Measurements from ENCODE around the gene SLC39A3.
A peak's percentile ranks its signal among the peaks of the same experiment; 100 is the strongest.

The SLC39A3 gene, protein sequence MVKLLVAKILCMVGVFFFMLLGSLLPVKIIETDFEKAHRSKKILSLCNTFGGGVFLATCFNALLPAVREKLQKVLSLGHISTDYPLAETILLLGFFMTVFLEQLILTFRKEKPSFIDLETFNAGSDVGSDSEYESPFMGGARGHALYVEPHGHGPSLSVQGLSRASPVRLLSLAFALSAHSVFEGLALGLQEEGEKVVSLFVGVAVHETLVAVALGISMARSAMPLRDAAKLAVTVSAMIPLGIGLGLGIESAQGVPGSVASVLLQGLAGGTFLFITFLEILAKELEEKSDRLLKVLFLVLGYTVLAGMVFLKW

DNA sequence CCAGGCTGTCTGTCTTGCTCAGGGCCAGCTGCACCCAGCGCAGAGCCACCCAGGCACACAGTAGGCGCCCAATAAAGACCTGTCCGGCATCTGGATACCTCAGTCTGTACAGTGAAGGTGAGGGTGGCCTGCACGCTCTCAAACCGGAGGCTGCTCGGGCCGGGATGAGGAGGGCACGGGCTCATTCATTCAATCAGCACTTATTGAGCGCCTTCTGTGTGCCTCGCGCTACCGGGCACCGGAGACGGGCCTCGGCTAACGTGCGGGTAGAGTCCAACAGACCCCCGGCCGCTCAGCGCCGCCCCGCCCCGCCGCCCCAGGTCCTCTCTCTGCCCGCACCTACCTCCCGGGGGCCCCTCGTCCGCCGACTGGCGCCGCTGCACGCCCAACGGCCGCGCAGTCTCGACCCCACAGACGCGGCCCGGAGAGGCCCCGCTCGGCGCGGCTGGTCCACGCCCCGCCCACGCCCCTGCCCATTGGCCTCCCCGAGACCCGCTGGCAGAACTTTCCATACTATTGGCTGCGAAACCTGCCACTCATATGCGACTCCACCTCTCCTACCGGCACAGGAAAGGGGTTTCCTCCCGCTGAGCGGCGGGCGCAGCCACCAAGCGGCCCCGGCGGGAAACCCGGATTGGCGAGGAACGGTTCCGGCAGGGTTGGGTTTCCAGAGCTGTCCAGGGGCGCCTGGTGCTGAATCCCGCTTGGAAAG, at the start of gene SLC39A3:
TSS of gene SLC39A3 (minus strand) at position 416 of the 712 bp plus-strand sequence. CDS start 2,760 bp downstream, outside the sequence.
- no peak for TF ChIP-seq ZNF274 (IDR thresholded peaks at IDR 0.05; ENCODE audit: low read depth, low read length)
- H3K4me3 ChIP-seq (ENCODE audit: low read length) = peak within 1 kb of the TSS; percentile 91

DNA sequence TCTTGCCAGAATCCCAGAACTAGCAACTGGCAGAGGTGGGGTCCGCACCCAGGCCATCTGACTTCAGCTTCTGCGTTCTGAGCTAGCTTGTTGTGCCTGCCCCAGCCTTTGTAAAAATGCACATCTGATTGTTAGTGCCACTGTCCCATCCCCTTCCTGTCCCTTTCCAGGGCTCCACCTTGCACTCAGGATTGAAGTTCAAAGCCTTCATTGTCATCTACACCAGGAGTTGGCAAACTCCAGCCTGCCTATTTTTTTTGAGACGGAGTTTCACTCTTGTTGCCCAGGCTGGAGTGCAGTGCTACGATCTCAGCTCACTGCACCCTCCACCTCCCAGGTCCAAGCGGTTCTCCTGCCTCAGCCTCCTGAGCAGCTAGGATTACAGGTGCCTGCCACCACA, 48.4 kb upstream of the SLC39A3 start:
- TF ChIP-seq ZNF274 (IDR thresholded peaks at IDR 0.05; ENCODE audit: low read depth, low read length) = no peak

DNA sequence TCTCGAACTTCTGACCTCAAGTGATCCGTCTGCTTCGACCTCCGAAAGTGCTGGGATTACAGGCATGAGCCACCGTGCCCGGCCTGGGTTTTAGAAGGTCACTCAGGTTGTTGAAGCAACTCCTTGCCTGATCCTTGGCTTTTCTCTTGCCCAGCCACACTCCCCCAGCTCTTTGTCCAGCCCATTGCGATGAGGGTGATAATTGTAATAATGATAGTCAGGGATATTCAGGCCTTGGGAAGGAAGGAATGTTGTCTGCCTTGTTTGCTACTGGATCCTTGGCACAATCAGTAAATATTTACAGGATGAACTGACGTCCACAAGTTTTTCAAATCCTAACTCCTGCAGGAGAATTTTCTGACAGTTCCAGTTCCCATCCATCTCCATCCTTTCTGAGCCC, 47.3 kb upstream of the SLC39A3 start:
- no peak overlapping the region for H3K4me3 ChIP-seq (ENCODE audit: low read length)
- TF ChIP-seq ZNF274 (IDR thresholded peaks at IDR 0.05; ENCODE audit: low read depth, low read length) = no peak

More for the DNA sequence above, 48.4 kb upstream of the SLC39A3 start:
- H3K4me3 ChIP-seq (ENCODE audit: low read length) = no peak overlapping the region

DNA sequence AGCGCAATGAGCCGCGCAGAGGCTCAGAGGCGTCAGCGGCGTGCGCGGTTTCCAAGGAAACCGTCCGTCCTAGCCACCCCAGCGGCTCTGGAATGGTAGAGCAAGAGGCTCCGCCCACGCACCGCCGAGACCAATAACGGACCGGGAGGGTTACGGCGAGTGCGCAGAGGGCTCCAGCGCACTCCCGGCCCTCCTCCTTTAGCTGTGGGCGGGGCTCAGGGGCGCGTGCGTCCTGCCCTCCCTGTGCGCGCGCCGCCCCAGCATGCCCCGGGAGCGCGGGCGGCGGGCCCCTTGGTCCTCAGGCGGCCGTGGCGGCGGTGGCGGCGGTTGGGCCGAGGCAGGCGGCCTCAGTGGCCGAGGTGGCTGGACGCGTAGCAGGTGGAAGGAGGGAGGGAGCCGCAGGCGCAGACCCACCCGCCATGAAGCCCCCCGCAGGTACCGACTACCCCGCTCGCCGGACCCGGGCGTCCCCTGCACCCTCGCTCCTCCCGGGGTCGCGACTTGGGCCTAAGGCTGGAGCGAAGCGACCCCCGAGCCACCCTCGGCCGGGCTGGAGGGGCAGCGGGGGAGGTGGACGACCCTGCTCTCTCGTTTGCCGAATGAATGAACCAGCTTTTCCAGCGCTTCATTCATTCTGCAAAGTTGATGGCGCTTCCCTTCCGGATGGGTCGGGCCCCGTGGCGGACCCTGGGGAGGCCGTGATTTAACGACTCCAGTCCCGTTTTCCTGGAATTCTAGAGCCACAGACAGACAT, 45.6 kb upstream of the SLC39A3 start, which contains the start of gene THOP1:
TSS of gene THOP1 (plus strand) at position 260 of the 754 bp plus-strand sequence. CDS start at position 420, 160 bp downstream.
- TF ChIP-seq ZNF274 (IDR thresholded peaks at IDR 0.05; ENCODE audit: low read depth, low read length) = no peak

DNA sequence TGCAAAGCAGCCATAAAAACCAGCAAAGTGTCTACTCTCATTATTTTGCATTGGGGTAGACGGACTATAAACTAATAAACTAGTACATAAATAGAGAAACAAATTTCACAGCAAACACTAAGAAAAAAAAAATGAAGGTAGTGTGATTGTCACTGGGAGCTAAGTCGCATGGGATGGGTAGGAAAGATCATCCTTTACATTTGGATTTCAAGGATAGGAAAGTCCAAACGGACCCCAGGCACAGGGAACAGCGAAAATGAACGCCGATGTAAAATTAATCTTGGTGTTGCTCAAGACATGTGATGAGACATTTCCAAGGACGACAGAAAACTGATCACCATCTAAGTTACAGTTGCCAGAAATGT, 43.9 kb upstream of the SLC39A3 start:
- no peak overlapping the region for H3K4me3 ChIP-seq (ENCODE audit: low read length)

More for the DNA sequence above, 45.6 kb upstream of the SLC39A3 start, which contains the start of gene THOP1:
- peak within 1 kb of the TSS; percentile 94 for H3K4me3 ChIP-seq (ENCODE audit: low read length)

DNA sequence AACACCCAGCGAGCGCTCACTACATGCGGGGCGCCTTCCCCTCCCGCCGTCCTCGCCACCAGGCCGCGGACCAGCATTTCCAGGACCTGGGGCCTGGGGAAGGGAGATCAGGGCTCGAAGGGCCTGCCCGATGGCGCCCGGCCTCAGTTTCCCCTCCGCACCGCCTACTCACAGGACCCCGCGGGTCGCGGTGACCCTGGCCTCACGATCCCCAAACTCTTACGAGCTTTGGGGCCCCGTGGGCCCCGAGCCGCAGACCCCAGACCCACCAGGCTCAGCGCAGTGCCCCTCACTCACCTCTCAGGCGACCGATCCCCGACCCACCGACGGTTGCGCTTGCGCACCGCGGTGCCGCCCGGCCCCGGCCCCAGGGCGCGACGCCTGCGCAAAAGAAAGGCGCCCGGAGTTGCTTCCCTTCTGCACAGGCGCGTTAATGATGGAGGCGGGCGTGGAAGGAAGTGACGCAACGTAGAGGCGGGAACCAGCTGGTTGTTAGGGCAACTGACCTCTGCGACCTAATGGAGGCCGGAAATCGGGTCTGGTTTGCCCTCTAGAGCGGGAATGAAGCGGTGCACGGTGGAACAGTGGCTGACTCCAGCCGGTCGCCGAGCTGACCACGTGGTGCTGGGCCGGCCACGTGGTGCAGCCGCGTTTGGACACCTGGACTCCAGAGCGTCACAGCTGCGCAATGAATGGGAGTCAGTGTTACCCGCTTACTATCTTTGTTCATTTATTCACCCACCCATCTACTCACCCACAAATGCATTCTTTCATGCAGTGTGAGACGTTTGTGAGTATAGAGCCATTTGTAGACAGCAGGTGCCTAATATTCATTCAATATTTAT, 43.3 kb upstream of the SLC39A3 start, which contains the start of gene SGTA:
TSS of gene SGTA (minus strand) at position 338 of the 845 bp plus-strand sequence. CDS start 14,205 bp downstream, outside the sequence.
- TF ChIP-seq ZNF274 (IDR thresholded peaks at IDR 0.05; ENCODE audit: low read depth, low read length) = no peak
- H3K4me3 ChIP-seq (ENCODE audit: low read length) = peak within 1 kb of the TSS; percentile 63

More for the DNA sequence above, 43.9 kb upstream of the SLC39A3 start:
- TF ChIP-seq ZNF274 (IDR thresholded peaks at IDR 0.05; ENCODE audit: low read depth, low read length) = no peak

DNA sequence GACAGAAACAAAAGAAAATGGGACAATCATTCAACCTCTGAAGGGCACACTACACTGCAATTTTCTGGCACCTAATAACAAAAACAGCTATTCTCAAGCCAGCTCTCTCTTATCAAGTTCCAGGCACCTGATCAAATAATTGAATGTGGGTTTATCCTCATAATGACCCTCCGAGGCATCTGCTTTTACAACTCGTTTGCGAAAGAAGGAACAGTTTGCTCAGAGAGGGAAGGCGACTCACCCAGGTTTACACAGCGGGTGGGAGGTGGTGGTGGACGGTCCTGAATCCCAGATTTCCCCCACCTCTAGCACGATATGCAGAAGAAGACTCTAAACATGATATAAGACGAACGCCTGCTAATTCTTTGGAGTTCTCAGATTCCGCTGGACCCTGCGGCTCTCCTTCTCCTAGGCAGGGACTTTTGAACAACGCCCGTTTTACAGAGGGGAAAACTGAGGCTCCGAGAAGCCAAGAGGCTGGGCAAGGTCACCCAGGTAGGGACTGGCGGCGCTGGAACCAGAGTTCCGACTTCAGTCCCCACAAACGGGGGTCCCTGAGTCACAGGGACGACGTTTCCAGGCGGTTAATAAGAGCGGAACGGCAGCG, 42.6 kb upstream of the SLC39A3 start:
- TF ChIP-seq ZNF274 (IDR thresholded peaks at IDR 0.05; ENCODE audit: low read depth, low read length) = no peak
- H3K4me3 ChIP-seq (ENCODE audit: low read length) = peak overlapping the region; percentile 63

DNA sequence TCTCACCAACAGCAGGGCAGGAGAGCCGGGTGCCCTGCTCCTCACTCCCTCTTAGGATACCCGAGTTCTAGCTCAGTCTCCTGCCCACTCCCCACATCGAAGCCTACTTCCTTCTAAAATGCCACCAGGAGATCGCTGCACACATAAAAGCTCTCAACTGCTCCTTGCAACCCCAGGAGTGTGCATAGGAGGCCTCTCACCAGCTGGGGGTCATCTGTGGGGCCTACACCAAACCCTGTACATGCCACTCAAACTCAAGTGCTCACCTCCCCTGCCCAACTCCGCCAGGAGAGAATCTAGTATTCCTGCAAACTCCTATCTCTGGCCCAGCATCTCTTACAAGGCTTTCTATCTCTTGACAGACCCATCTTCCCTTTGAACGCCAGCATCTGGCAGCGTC, 40.5 kb upstream of the SLC39A3 start:
- no peak overlapping the region for H3K4me3 ChIP-seq (ENCODE audit: low read length)
- TF ChIP-seq ZNF274 (IDR thresholded peaks at IDR 0.05; ENCODE audit: low read depth, low read length) = no peak

DNA sequence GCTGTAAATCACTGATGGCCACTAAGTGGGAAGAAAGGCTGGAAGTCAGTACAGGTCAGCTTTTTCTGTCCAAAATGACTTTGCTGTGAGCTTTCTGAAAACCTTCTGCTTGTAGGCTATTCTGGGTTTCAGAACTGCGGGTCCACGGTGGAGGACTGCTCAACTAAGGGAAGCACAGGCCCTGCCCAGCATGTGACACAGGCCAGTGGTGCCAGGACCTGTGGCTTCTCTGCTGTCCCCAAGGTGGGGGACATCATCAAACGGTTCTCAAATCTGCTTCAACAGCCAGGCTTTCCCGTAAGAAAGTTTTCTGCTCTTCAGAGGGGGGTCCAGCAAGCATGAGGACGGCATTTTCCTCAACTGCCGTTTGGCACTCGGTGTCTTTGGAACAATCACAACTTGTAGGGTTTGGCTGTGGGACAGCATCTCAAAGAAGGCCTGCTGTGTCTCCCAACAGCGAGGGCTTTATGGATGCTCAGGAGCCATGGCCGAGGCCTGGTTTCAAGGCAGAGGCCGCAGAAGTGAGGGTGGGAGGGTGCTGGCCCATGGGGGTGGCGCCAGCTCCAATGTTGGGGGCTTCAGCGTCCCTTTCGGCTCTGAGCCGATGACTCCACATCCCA, 39.4 kb upstream of the SLC39A3 start:
- H3K4me3 ChIP-seq (ENCODE audit: low read length) = no peak overlapping the region
- TF ChIP-seq ZNF274 (IDR thresholded peaks at IDR 0.05; ENCODE audit: low read depth, low read length) = no peak

DNA sequence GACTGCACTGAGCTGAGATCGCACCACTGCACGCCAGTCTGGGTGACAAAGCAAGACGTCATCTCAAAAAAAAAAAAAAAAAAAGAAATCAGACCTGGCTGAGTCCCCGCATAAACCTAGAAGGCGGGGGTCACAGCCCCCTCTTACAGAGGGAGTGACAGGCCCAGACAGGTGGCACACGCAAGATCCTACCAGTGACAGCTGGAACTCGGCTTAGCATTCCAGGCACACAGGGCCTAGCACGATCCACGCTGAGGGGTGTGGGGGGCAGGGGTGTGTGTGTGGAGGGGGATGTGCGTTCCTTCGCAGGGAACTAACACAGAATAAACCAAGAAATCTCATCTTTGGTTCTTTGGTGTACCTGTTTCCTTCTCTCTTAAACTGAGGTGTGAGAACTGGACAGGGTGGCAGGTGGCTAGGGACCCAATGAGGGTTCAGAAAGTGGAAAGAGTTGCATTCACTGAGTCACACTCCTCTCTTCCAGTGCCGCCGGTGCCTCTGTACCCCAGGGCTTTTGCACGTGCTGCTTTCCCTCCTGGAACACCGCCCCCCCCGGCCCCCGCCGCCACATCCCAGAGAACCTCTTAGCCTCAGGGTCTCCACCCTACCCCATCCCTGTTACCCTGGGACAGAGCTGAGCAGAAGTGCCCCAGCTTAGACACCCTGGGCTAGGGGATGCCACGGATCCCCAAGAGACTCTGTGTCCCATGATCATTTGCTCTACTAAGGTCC, 38.3 kb upstream of the SLC39A3 start:
- no peak for TF ChIP-seq ZNF274 (IDR thresholded peaks at IDR 0.05; ENCODE audit: low read depth, low read length)
- H3K4me3 ChIP-seq (ENCODE audit: low read length) = no peak overlapping the region

DNA sequence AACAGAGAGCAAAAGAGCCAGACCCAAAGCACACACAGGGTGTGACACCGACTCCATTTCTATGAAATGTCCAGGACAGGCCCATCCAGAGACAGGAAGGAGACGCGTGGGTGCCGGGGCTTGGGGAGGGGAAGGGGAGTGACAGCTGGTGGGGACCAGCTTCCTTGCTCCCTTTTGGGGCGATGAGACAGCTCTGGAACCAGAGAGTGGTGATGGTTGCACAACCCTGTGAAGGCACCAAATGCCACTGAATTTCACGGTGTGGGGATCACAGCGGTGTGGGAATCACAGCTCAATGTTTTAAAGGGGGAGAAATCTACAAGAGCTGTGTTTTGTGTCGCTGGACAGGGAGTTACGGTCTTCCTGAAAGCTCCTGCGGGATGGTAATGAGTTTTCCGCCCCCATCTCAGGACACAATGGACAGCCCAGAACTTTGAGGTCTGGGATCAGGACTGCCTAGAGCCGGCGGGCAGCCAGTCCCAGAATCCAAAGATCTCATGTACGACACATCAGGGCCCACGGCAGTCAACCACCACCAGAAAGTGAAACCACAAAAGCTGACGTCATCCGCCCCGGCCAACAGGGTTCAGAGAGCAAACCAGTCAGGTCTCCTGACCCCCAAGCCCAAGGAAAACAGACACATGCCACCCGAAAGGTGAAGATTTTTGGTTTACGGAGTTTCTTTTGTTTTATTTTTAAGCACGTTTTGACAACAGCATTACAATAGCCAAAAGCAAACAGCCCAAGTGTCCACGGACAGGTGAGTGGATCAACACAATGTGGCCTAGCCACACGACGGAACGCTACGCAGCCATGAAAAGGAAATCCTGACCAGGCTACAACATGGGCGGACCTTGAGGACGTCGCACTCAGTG, 36.0 kb upstream of the SLC39A3 start:
- peak overlapping the region; percentile 5; the same call in 1 of the 2 replicates for H3K4me3 ChIP-seq (ENCODE audit: low read length)
- no peak for TF ChIP-seq ZNF274 (IDR thresholded peaks at IDR 0.05; ENCODE audit: low read depth, low read length)
